DMS114 treated with DMSO at 0.1 percent for 48 hours (cell line): ENCODE measurements around the gene SLC6A3.
"Not testable (repeated sequence)": the region's sequence is repeated elsewhere in the genome, so short reads cannot be mapped to it uniquely, and the experiment has no call there.

Source experiments
- DNase-seq: peaks from one replicate; lab custom pipeline; 2025; ENCODE audit not compliant: unreplicated experiment; lab: John Stamatoyannopoulos, UW

SLC6A3 gene

DNA sequence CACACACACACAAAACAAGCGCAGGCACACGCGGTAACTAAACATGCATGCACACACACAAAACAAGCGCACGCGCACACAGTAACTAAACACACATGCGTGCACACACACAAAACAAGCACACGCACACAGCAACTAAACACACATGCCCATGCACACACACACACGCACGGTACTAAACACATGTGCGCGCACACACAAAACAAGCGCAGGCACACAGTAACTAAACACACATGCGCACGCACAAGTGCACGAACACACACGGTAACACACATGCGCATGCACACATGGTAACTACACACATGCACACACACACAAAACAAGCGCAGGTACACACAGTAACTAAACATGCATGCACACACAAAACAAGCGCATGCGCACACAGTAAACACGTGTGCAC is 19.9 kb upstream of the SLC6A3 start:
- no peak for DNase-seq

DNA sequence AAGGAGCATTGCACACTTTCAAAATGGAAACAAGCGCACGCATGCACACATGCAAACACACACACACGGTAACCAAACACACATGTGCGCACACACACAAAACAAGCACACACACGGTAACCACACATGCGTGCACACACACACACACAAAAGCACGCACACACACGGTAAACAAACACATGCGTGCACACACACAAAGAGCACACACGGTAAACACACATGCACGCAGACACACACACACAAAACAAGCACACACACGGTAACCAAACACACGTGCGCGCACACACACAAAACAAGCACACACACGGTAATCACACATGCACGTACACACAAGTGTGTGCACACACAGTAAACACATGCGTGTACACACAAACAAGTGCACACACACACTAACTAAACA is 19.3 kb upstream of the SLC6A3 start:
- DNase-seq: no peak

DNA sequence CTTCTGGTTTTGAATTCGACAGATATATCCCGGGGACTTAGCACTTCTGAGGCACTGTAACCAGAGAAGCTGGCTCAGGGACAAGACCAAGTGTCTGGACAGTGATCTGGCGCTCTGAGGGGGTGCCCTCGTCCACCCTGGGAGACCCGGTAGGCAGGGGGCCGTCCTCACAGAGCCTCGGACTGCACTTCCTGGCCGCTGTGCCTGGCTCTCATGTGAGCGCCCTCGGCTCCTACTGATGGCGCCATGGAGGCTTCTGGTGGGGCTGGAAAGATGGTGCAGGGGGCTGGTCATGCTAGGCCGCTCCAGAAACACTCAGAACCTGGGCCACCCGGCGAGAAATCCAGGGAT is 18.8 kb upstream of the SLC6A3 start:
- no peak for DNase-seq

DNA sequence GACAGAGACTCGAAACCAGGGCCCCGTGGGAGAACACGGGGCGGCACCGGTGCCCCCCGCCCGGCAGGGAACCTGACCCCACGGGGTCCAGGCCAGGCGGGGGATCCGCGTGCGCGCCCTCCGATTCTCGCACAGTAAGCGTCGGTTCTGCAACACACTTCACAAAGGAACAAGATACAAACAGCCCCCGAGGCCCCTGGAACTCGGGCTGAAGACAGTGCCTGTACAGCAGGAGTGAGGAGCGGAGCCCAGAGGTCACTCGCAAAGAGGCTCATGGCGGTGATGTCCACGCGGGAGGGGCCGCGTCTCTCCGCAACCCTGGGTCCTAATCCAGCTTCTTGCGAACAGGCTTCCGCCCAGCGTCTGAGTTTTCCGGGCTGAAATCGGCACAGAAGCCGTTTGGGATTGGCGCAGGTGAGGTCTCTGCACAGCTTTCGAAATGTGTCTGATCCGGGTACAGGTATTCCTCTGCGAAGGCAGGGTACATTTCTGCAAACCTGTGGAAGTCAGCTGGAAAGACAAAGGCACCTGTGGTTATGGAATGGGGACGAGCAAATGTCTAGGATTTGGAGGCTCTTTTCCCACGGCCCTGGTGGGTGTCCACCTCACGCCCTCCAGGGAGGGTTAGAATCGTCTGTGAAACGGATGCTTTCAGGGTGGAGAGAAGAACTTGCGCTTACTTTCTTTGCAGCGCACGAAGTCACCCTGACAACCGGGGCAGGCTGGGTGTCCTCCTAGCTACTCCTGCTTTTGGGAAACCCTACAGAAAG is 18.3 kb upstream of the SLC6A3 start:
- no peak for DNase-seq

DNA sequence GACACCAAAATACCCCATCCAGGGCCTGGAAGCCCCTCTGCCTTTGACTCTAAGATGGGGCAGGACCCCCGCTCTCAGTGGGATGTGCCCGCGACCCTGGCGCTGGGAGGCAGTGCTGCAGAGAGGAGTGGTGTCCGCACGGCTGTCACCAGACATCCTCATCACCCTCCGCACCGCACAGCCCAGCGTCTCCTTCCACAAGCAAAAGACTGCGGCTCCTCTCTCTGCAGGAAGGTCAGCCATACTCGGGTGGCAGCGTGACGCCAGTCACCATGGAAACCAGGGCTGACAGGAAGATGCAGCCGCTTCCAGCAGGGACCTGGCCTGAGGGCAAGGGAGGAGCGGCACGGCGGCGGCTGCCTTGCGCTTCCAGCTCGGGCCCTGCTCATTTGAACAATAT is 17.1 kb upstream of the SLC6A3 start:
- no peak for DNase-seq

DNA sequence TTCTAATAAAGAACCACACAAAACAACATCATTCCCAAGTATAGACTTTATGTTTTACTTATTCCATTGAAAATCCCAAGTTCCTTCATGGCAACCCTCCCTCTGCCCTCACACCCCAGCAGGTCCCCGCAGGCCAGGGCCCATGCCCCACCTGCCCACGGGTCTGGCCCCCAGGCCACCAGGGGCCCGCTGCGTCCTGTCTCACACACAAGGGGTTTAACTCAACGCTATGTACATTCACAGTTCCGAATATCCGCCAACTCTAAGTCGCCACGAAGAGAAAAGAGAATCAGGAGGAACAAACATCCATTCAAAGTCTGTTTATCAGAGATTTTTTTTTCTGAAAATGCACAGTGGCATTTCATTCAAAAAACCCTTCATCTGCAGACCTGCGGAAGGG is 16.2 kb upstream of the SLC6A3 start:
- DNase-seq: no peak

DNA sequence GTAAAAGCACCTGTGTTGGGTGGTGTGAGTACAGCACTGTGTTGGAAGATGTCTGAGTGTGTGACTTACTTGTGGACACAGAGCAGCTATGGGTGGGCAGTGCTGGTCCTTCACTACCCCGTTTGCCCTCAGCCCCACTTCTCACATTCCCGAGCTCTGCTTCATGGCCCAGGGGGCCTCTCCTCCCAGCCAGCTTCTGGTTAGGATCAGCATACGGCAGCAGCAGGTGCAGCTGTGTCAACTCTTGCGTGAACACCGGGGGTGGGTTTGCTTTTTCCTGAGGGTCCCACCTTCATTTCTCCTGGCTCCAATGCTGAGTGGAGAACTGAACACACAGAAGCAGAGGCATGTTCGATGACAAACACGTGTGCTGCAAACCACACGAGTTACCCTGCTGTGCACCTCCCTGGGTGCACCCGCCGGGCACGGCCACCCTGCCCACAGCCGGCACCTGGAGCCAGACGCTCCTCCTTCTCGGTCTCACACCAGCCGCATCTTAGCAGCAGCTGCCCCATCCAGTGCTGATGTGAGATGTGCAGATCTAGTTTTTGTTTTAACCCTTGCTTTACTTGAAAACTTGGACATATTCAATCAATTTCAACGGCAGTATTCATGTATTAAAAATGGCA is 14.9 kb upstream of the SLC6A3 start:
- DNase-seq: no peak

DNA sequence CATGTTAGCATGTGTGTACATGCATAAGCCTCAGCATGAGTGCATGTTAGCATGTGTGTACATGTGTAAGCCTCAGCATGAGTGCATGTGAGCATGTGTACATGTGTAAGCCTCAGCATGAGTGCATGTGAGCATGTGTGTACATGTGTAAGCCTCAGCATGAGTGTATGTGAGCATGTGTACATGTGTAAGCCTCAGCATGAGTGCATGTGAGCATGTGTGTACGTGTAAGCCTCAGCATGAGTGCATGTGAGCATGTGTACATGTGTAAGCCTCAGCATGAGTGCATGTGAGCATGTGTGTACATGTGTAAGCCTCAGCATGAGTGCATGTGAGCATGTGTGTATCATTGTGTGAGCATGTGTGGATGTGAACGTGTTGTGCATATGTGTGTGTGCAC is 14.2 kb upstream of the SLC6A3 start:
- DNase-seq: not testable (repeated sequence)

DNA sequence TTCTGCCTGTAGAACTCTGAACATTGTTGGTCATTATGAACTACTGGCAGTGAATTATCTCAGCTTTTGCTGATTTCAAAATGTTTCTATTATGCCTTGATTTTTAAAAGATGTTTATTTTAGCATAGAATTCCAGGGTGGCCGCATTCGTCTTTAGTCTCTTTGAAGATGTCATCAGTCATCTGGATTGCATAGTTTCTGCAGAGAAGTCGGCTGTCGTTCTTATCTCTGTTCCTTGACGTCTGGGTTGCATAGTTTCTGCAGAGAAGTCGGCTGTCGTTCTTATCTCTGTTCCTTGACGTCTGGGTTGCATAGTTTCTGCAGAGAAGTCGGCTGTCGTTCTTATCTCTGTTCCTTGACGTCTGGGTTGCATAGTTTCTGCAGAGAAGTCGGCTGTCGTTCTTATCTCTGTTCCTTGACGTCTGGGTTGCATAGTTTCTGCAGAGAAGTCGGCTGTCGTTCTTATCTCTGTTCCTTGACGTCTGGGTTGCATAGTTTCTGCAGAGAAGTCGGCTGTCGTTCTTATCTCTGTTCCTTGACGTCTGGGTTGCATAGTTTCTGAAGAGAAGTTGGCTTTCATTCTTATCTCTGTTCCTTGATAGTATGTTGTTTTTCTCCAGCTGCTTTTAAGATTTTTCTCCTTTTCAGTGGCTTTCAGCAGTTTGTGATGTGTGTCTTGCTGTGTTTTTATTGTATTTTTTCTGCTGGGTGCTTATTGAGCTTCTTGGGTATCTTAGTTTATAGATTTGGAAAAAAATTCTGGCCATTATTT is 11.1 kb upstream of the SLC6A3 start:
- DNase-seq: not testable (repeated sequence)

DNA sequence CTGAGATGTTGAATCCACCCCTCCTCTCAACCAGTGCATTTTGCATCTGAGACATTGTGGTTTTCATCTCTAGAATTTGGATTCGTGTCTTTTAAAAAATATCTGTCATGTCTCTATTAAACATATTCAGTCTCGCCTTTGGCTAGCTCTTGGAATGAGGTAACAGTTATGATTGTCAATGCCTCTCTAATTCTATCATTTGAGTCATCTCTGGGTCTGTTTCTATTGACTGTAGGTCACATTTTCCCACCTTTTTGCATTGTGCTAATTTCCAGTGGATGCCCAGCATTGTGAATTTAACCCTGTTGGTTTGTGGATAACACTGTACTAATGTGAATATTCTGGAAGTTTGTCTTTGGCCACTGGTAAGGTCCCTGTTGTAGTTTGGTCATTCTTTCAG is 8.4 kb upstream of the SLC6A3 start:
- no peak for DNase-seq

DNA sequence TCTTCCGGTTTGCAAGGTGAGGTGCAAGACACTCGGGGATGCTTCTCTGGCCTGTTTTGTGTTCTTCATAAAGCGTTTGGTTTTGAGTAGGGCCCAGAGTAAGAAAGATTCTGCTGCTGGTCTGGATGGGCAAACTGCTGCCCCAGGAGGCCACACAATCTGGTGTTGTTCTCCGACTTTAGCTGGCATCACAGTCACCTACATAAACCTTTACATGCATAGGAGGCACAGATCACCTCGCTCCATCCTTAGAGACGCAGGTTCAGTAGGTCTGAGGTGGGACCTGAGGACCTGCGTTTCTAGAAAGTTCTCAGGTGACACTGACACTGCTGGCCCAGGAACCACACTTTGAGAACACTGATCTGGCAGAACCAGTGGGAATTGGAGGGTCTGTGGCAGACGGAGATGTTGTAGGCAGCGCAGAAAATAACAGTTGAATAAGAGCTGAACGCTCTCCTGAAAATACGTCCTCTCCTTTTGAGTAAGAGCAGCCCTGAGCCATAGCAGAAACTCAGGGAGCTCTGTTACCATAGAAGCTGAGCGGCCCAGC is 3.9 kb upstream of the SLC6A3 start:
- DNase-seq: no peak

DNA sequence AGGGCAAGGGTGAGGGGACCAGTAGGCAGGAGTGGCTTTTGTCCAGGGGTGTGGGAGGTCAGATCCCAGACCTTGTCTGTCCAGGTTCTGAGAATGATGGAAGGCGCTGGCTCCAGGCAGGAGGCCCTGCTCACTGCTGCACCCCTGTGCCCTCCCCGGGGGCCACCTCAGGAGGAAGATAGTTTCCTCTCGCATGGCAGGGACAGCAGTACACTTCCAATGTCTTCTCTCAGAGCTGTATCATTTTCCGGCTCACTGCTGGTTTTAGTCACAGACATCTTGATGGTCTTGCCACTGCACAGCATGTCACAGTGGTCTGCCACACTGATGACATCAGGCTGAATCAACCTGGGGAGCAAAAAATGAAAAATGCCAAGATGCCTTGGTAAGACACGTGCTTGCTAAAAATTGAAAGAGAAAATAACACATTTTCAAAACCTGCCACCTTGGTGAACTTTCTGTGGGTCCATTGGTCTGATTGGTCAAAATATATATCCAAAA is 3.3 kb upstream of the SLC6A3 start:
- no peak for DNase-seq

DNA sequence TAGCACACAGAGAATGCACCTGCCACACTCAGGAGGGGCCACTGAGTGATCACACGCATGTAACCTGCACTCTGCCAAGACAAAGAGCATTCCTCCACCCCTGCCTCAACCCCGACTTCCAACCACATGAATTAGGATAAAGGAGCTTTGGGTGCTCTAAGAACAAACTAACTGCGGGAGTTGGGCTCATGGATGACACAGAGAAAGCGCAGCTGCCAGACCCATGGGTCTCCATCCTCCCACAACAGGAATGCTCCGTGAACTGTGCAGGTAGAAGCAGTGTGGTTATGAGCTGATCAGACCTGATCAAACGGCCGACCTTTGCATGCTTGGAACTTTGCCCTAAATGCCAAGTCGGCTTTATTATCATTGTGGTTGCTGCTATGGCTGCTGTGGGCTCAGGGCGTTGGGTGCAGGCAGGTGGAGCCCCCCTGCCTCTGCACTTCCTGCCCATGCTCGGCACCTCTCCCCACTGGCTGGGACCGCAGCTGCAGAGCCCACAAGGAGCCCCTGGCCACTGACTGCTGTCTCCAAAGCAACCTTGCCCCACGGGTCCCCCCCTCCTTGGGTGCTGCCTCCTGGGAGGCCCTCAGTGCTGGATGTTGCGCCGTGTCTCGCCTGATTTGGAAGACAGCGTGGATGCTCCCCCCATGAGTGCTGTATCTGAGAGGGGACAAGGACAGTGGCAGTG is 2.6 kb upstream of the SLC6A3 start:
- DNase-seq: no peak

DNA sequence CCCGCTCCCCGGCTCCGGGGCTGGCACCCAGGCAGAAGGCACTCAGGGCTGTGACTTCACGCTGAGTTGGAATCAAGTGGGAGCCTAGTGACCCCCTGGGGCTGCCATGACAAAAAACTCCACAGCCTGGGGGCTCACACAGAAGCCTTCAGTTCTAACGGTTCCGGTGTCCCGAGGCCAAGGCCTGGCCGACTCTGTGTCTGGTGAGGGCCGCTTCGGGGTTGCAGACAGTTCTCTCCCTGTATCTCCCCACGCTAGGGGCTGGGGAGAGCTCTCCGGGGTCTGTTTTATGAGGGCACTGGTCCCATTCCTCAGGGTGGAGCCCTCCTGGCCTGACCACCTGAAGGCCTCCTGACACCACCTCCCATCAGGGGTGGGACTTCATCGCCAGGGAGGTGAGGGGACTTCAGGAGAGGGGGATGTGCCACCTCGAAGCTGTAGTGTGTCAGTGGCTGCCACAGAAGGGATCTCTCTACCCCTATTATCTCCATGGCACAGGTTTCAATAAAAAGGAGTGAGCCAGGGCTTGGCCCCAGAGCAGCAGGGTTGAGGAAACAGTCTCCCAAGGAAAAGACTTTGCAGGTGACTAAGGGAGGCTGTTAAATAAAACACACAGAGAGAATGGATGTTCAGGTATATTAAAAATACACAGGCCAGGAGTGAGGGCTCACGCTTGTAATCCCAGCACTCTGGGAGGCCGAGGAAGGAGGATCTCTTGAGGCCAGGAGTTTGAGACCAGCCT is 1.5 kb upstream of the SLC6A3 start:
- no peak for DNase-seq

DNA sequence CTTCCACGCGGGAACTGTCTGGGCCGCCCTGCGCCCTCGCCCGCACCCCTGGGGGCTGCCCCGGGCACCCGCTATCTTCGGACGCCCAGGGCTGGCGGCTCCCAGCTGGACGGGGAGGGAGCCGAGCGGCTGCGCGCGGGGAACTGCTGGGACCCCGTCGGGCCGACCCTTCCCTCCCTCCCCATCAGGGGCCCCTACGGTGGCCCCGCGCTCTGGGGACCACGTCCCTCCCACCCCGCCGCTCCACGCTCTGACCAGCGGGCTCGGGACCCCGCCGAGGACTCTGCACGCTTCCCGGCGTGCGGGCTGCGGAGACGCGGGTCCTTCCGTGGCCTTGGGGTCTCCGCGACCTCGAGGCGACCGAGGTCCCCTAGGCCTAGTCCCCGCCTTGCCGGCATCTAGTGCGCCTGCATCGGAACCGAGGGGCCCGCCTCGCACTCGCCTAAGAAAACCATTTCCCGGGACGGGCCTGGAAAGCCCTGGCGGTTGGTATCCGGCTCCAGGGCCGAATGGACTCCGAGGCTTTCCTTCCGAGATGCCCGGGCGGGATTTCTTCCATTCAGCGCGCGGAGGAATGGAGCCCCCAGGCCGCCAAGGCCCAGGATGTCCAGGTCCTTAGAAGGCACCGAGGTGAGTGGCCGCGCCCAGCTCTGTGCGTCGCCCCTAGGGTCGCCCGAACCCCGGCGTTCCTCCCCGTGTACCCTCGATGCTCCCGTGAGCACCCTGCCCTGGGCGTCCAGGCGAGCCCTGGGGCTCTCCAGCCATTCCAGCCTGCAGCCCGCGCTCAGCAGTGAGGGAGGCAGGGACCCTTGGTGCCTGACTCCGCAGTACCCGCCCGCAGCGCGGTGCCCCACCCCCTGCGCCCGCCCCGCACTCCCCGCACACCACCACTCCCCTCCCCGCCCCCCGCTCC is 705 bp upstream of the SLC6A3 start:
- no peak for DNase-seq

DNA sequence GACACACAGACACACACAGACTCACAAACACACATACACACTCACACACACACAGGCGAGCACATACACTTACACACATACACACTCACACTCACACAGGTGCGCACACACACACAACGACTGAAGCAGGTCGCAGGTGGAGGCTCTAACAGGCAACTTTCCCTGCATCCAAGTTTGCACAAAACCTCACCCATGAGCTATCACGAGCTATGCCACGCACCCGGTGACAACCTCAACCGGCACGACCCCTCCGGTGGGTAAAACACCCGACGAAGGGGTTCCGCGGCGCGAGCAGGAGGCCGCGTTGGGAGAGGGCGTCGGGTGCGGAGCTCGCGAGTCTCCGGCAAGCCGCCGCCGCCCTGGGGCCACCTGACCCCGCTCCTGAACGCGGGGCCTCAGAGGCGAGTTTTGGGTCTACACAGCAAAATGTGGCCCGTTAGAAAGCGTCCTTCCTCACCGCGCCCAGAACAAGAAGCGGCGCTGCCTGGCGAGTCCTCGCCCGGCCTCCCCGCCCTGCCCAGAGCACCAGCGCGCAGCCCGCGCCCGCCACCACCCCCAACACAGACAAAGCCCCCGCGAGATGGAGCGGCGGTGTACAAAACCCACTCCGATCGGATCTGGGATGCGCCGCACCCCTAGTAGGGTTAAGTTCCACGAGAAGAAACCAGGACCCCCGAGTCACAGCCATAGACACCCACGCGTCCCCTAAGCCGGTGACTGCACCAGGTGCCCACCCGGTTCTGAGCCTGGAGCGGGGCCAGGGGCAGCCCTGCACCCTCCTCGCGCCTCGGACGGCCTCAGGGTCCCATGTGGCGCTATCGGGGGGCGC is 665 bp downstream of the SLC6A3 start:
- DNase-seq: no peak

DNA sequence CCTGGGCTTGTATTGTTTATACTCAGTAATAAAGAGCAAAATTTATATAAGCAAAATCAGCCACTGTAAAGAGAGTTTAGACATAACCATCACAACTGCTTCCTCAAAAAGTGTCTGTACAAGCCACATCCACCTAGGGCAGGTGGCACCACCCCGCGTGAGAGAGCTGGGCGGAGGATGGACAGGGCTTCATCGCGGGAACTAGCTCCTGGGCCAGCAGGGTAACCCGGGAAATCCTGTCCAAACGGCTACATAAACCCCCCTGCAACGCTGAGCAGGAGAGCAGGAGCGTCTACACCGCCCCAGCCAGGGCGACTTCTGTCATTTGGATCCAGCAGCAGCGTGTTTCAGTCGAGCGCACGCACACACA is 1.3 kb downstream of the SLC6A3 start:
- DNase-seq: no peak

DNA sequence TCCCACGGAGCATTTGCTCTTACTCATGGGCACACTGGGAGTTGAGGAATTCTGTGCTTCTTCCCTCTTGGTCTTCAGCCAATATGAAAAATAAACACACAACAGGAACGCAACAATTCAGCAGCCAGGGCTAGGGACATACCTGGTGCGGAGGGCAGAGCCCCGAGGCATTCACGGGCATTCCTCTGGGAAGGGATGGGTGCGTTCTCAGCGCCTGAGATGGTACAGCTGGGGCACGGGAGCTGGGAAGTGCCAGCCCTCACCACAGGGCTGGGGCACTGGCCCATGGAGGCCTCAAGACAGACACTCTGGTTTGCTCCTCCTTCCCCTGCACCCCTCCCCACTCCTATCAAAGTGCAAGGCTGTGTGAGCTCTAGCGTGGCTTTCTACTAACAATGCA is 2.1 kb downstream of the SLC6A3 start:
- DNase-seq: no peak
